ENCODE measurements around the gene LPP. TPM values are rescaled to one million over a fixed set of nuclear protein-coding genes. Genes with fewer than 3 reads are reported as not detected.

Gene LPP
- total RNA-seq, 2 donors from 2014 or later: 1,568 to 1,607 TPM

GRCh38 chr3:188931531-188931930, 777.6 kb downstream of the LPP start:
- no peaks in the 10 kb centered on the region for H3K27me3 ChIP-seq (replicated peaks; ENCODE audit: insufficient read depth)
- no peaks in the 10 kb centered on the region for H3K9me3 ChIP-seq
- H3K27ac ChIP-seq: no peak overlapping the region
- no peaks in the 10 kb centered on the region for H3K36me3 ChIP-seq
- no peak for TF ChIP-seq CTCF (IDR thresholded peaks at IDR 0.05)
- ATAC-seq (ENCODE audit: insufficient number of reproducible peaks, low FRiP score, low read depth) (no peak), DNase-seq (ENCODE audit: low spot score) (no peak)
- H3K4me1 ChIP-seq (ENCODE audit: control insufficient read depth in 1 of 2, low read depth in 2 of 2): peaks cover 8 to 35% of the 10 kb centered on the region in 2 donors
- no peak overlapping the region for H3K4me3 ChIP-seq

- H3K9me3 ChIP-seq: no peaks in the 10 kb centered on the region
- no peak for DNase-seq (ENCODE audit: low spot score)
- no peak for ATAC-seq (ENCODE audit: insufficient number of reproducible peaks, low FRiP score, low read depth)
- no peaks in the 10 kb centered on the region for H3K36me3 ChIP-seq
- H3K4me3 ChIP-seq: no peak overlapping the region
- H3K4me1 ChIP-seq (ENCODE audit: control insufficient read depth in 1 of 2, low read depth in 2 of 2): peaks cover 7 to 25% of the 10 kb centered on the region in 2 donors
- H3K27me3 ChIP-seq (replicated peaks; ENCODE audit: insufficient read depth): no peaks in the 10 kb centered on the region
- H3K27ac ChIP-seq: no peak overlapping the region
- no peak for TF ChIP-seq CTCF (IDR thresholded peaks at IDR 0.05)
Observed at GRCh38 chr3:188934989-188935388, 781.0 kb downstream of the LPP start.

DNA sequence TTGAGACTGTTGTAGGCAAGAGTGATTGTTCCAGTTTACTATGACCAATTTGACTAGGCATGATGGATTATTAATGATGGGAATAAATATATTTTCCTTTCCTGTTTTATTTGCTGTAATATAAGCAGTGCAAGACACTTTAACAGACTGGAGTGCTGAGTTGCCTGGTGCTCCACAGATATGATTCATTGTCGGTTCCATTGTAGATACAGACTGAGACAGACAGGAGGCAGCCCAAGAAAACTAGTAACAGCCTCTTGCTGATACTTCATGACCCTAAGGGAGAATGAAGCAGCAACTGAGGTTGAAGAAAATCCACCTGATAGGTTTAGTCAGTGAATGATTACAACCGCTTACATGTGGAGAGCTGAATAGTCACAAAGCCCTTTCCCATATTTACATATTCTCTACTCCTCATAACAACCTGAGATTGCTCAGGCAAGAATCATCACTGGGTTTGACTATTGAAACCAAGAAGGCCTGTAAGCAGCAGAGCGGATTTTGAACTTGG, 782.7 kb downstream of the LPP start:
- H3K36me3 ChIP-seq: no peaks in the 10 kb centered on the region
- H3K27ac ChIP-seq: no peak overlapping the region
- ATAC-seq (ENCODE audit: insufficient number of reproducible peaks, low FRiP score, low read depth) (no peak), DNase-seq (ENCODE audit: low spot score) (no peak)
- no peak for TF ChIP-seq CTCF (IDR thresholded peaks at IDR 0.05)
- H3K9me3 ChIP-seq: no peaks in the 10 kb centered on the region
- H3K4me1 ChIP-seq (ENCODE audit: control insufficient read depth in 1 of 2, low read depth in 2 of 2): peaks cover 22 to 31% of the 10 kb centered on the region in 2 donors
- no peak overlapping the region for H3K4me3 ChIP-seq
- H3K27me3 ChIP-seq (replicated peaks; ENCODE audit: insufficient read depth): no peaks in the 10 kb centered on the region

DNA sequence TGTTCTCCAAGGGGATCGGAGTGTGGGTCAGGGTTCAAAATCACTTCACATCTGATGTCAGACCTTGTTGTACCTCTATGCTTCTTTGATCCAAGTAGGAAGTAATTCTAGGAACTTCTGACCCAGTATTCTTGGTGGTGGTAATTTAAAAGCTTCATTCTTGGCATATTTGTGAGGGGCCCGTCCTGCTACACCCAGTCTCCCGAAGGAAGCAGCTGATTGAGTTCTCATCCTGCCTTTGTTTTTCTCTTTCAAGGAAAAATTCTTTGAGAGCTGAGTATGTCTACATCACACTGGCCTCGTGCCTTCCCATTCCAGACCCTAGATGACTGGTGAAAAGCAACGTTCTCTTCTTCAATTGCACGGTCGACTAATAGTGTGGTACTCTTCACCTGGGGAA, 783.4 kb downstream of the LPP start:
- ATAC-seq (ENCODE audit: insufficient number of reproducible peaks, low FRiP score, low read depth) (no peak), DNase-seq (ENCODE audit: low spot score) (no peak)
- Histone ChIP-seq H3K36me3 (no peaks in the 10 kb centered on the region), H3K4me3 (no peak overlapping the region), H3K27ac (no peak overlapping the region), H3K27me3 (replicated peaks; ENCODE audit: insufficient read depth) (no peaks in the 10 kb centered on the region), H3K9me3 (no peaks in the 10 kb centered on the region), H3K4me1 (ENCODE audit: control insufficient read depth in 1 of 2, low read depth in 2 of 2) (peaks cover 27 to 33% of the 10 kb centered on the region in 2 donors)
- no peak for TF ChIP-seq CTCF (IDR thresholded peaks at IDR 0.05)

DNA sequence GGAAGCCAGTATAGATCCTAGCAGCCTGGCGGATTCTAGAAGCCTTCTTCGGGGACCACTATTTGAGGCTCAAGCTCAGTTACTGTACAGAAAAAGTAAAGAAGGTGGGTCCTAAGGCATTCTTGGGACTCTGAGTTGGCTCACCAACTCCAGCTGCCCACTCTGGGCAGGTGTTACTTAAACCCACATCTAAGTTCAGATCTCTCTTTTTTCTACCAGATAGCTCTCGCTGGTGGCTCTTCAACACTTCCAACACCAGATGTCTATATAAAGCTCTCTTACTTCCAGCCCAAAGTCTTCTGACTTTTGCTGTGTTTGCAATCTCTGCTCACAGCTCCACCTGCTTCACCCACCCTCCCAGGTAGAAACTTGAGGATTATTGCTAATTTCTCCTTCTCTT, 785.0 kb downstream of the LPP start:
- peaks cover 39 to 44% of the 10 kb centered on the region in 2 donors for H3K4me1 ChIP-seq (ENCODE audit: control insufficient read depth in 1 of 2, low read depth in 2 of 2)
- no peaks in the 10 kb centered on the region for H3K36me3 ChIP-seq
- TF ChIP-seq CTCF (IDR thresholded peaks at IDR 0.05): no peak
- no peak overlapping the region for H3K4me3 ChIP-seq
- H3K27me3 ChIP-seq (replicated peaks; ENCODE audit: insufficient read depth): no peaks in the 10 kb centered on the region
- peak overlapping the region in 1 of 2 donors; percentile 33 for H3K27ac ChIP-seq
- no peak for ATAC-seq (ENCODE audit: insufficient number of reproducible peaks, low FRiP score, low read depth)
- no peaks in the 10 kb centered on the region for H3K9me3 ChIP-seq
- no peak for DNase-seq (ENCODE audit: low spot score)
